Measurements from ENCODE around the gene SRC. TPM values are rescaled to one million over a fixed set of nuclear protein-coding genes. Genes with fewer than 3 reads are reported as not detected.
A peak's percentile ranks its signal among the peaks of the same experiment; 100 is the strongest.

SRC gene
- total and polyA plus RNA-seq, 7 donors: 0.86 to 3.0 (median 1.3) TPM

- WGBS, 3 donors: 74 to 85% (median 78%) methylated on average over 13 of the region's 13 CpGs
These were observed 18.2 kb upstream of the SRC start for GRCh38 chr20:37327748-37328147.

GRCh38 chr20:37328149-37328945 is 17.6 kb upstream of the SRC start:
- no peak for DNase-seq
- H3K36me3 ChIP-seq (ENCODE audit: insufficient read depth in 1 of 2, low read depth in 1 of 2): no peaks in the 10 kb centered on the region
- 91 to 95% (median 93%) methylated on average over 14 of the region's 14 CpGs for WGBS, 3 donors
- intact Hi-C loops (cut with DNase I): no loop called here
- no peak for TF ChIP-seq CTCF (IDR thresholded peaks at IDR 0.05)
- no peaks in the 10 kb centered on the region for H3K9me3 ChIP-seq
- H3K27ac ChIP-seq: no peak overlapping the region
- no peaks in the 10 kb centered on the region for H3K27me3 ChIP-seq (ENCODE audit: insufficient read depth in 3 of 3, low read length in 2 of 3)
- ATAC-seq: no peak
- H3K4me3 ChIP-seq: no peak overlapping the region
- no peaks in the 10 kb centered on the region for H3K4me1 ChIP-seq

More at GRCh38 chr20:37327748-37328147, 18.2 kb upstream of the SRC start:
- ATAC-seq: peak in 1 of 4 donors; percentile 30
- H3K27ac ChIP-seq: no peak overlapping the region
- H3K27me3 ChIP-seq (ENCODE audit: insufficient read depth in 3 of 3, low read length in 2 of 3): no peaks in the 10 kb centered on the region
- intact Hi-C loops (cut with DNase I): no loop called here
- H3K9me3 ChIP-seq: no peaks in the 10 kb centered on the region
- H3K4me1 ChIP-seq: no peaks in the 10 kb centered on the region
- peak; percentile 79 for DNase-seq
- H3K36me3 ChIP-seq (ENCODE audit: insufficient read depth in 1 of 2, low read depth in 1 of 2): no peaks in the 10 kb centered on the region
- no peak overlapping the region for H3K4me3 ChIP-seq
- TF ChIP-seq CTCF (IDR thresholded peaks at IDR 0.05): no peak

GRCh38 chr20:37329481-37330165 is 16.3 kb upstream of the SRC start:
- Histone ChIP-seq H3K27ac (no peak overlapping the region), H3K4me1 (no peaks in the 10 kb centered on the region), H3K9me3 (no peaks in the 10 kb centered on the region), H3K4me3 (no peak overlapping the region), H3K27me3 (ENCODE audit: insufficient read depth in 3 of 3, low read length in 2 of 3) (no peaks in the 10 kb centered on the region), H3K36me3 (ENCODE audit: insufficient read depth in 1 of 2, low read depth in 1 of 2) (no peaks in the 10 kb centered on the region)
- 56 to 64% (median 64%) methylated on average over 6 of the region's 6 CpGs for WGBS, 3 donors
- TF ChIP-seq CTCF (IDR thresholded peaks at IDR 0.05): no peak
- DNase-seq (no peak), ATAC-seq (no peak)
- intact Hi-C loops (cut with DNase I): no loop called here

GRCh38 chr20:37330316-37330715 is 15.6 kb upstream of the SRC start:
- intact Hi-C loops (cut with DNase I): no loop called here
- no peak for ATAC-seq
- Histone ChIP-seq H3K36me3 (ENCODE audit: insufficient read depth in 1 of 2, low read depth in 1 of 2) (no peaks in the 10 kb centered on the region), H3K4me1 (no peaks in the 10 kb centered on the region), H3K27ac (no peak overlapping the region), H3K9me3 (no peaks in the 10 kb centered on the region), H3K27me3 (ENCODE audit: insufficient read depth in 3 of 3, low read length in 2 of 3) (no peaks in the 10 kb centered on the region), H3K4me3 (no peak overlapping the region)
- no peak for TF ChIP-seq CTCF (IDR thresholded peaks at IDR 0.05)
- DNase-seq: no peak
- 86 to 88% (median 88%) methylated on average over 6 of the region's 6 CpGs for WGBS, 3 donors

All from psoas muscle (tissue), 8 donors.